ENCODE measurements around the gene TBATA.

Gene TBATA

GRCh38 chr10:70765794-70766594, 19.2 kb downstream of the TBATA start:
- Histone ChIP-seq H3K4me1 (ENCODE audit: control insufficient read depth, insufficient read depth, low read length) (no peaks in the 10 kb centered on the region), H3K27ac (ENCODE audit: extremely low read depth, low read depth, low read length) (no peak overlapping the region), H3K4me3 (ENCODE audit: low read depth, low read length) (no peak overlapping the region), H3K9me3 (ENCODE audit: control insufficient read depth, insufficient read depth, low read depth, low read length) (no peaks in the 10 kb centered on the region), H3K36me3 (ENCODE audit: control insufficient read depth in 2 of 2, insufficient read depth in 1 of 2, low read length in 2 of 2) (no peaks in the 10 kb centered on the region)
- ChIA-PET POLR2A (no interaction called here), CTCF (interaction anchor here (0.5 kb wide), 1 partner anchor 342 kb away, joined by 3 read pairs; no protein-coding TSS in a partner anchor)
- TF ChIP-seq ZNF645 (tag by site-specific recombination; IDR thresholded peaks at IDR 0.05) (no peak), ZBTB20 (tag by site-specific recombination; IDR thresholded peaks at IDR 0.05) (no peak), KLF8 (tag by site-specific recombination; IDR thresholded peaks at IDR 0.05) (no peak), ZSCAN5A (tag by site-specific recombination; IDR thresholded peaks at IDR 0.05) (no peak), ZNF837 (tag by site-specific recombination; IDR thresholded peaks at IDR 0.05) (no peak), ZNF658 (tag by site-specific recombination; IDR thresholded peaks at IDR 0.05) (no peak), BCL11A (tag by site-specific recombination; IDR thresholded peaks at IDR 0.05; ENCODE audit: low read depth) (no peak), ZNF776 (tag by site-specific recombination; IDR thresholded peaks at IDR 0.05; ENCODE audit: borderline replicate concordance) (no peak), ZNF19 (tag by site-specific recombination; IDR thresholded peaks at IDR 0.05; ENCODE audit: low read depth) (no peak), ZNF585B (tag by site-specific recombination; IDR thresholded peaks at IDR 0.05) (peak; percentile 90), ZNF280D (tag by site-specific recombination; IDR thresholded peaks at IDR 0.05) (peak; percentile 74; the same call in 1 of the 2 replicates), SETDB1 (IDR thresholded peaks at IDR 0.05; ENCODE audit: insufficient read length, low read length) (peak; percentile 61), ZNF350 (tag by site-specific recombination; IDR thresholded peaks at IDR 0.05) (no peak), ZNF449 (tag by site-specific recombination; IDR thresholded peaks at IDR 0.05) (no peak), ZNF362 (tag by site-specific recombination; IDR thresholded peaks at IDR 0.05) (no peak), ZNF580 (tag by site-specific recombination; IDR thresholded peaks at IDR 0.05) (no peak), ZNF223 (tag by site-specific recombination; IDR thresholded peaks at IDR 0.05) (no peak), ZNF214 (tag by site-specific recombination; IDR thresholded peaks at IDR 0.05; ENCODE audit: borderline replicate concordance) (no peak)
